A549 (cell line): ENCODE results near the gene FAM174B. TPM values are rescaled to one million over a fixed set of nuclear protein-coding genes. Genes with fewer than 3 reads are reported as not detected.

Source experiments
- ATAC-seq, 2 experiments: fragments of 200-7000 bp in 1 of 2; fragments of >200 bp in 1 of 2; cut with Nextera tagmentation in 1 of 2; cut with Tn5 transposase in 1 of 2; 3 replicates each; pipeline versions ENCODE4 v1.8.0 to v1.9.1; 2018 to 2020; ENCODE audit warnings: mild to moderate bottlenecking in 1 of 2, moderate library complexity in 1 of 2
- CTCF ChIA-PET: fragments of 300-600 bp; sonication (Branson Sonifier 250); formaldehyde crosslinking; extraction: SDS; loops from one replicate; lab custom pipeline; 2021; ENCODE audit warnings: antibody characterized with exemption, inconsistent platforms; lab: Yijun Ruan, JAX
- POLR2A ChIA-PET: fragments of 350-600 bp; formaldehyde crosslinking; extraction: SDS; loops from one replicate; lab custom pipeline; 2021; ENCODE audit warnings: antibody characterized with exemption, inconsistent platforms; lab: Yijun Ruan, JAX
- DNase-seq, 2 experiments: peaks; one replicate each; pipeline versions ENCODE4 v3.0.0 to v3.0.0-alpha.2; 2011 to 2016; ENCODE audit warnings: low read depth in 1 of 2, low spot score in 1 of 2
- FAIRE-seq: peaks from 2 replicates; lab custom pipeline; 2011; peaks lifted over from hg19 to GRCh38; lab: Jason Lieb, UNC
- H3K27ac ChIP-seq, 2 experiments: fragments of >200 bp; sonication (Bioruptor Twin); formaldehyde crosslinking; 3 replicates each; pipeline ENCODE4 v1.5.1; 2016 to 2017
- H3K4me1 ChIP-seq: fragments of >200 bp; sonication (Bioruptor Twin); formaldehyde crosslinking; 3 replicates; pipeline ENCODE4 v1.6.1; 2016
- H3K4me2 ChIP-seq: fragments of >200 bp; sonication (Bioruptor Twin); formaldehyde crosslinking; 3 replicates; pipeline ENCODE4 v1.6.1; 2016
- H3K4me3 ChIP-seq: fragments of >200 bp; sonication (Bioruptor Twin); formaldehyde crosslinking; 3 replicates; pipeline ENCODE4 v1.5.1; 2016
- H3K9me3 ChIP-seq: fragments of >200 bp; sonication (Bioruptor Twin); formaldehyde crosslinking; 3 replicates; pipeline ENCODE4 v1.6.1; 2016
- BHLHE40 ChIP-seq: IDR thresholded peaks from 2 replicates; pipeline ENCODE4 v1.6.1; 2012; ENCODE audit warnings: low read depth, low read length, inconsistent platforms
- CHD4 ChIP-seq: fragments of 200-600 bp; sonication (generic); IDR thresholded peaks from 2 replicates; pipeline ENCODE4 v1.6.1; 2016; ENCODE audit warnings: antibody characterized with exemption, mild to moderate bottlenecking, borderline replicate concordance
- CTCF ChIP-seq: fragments of >200 bp; sonication (Bioruptor Twin); formaldehyde crosslinking; IDR thresholded peaks from 3 replicates; pipeline ENCODE4 v1.5.1; 2016
- E2F6 ChIP-seq: IDR thresholded peaks from 2 replicates; pipeline ENCODE4 v1.6.1; 2012; ENCODE audit warnings: low read depth, borderline replicate concordance
- EHF ChIP-seq: fragments of 250-450 bp; sonication (Bioruptor Pico); IDR thresholded peaks from 2 replicates; pipeline ENCODE4 v1.5.0; 2020; ENCODE audit warnings: mild to moderate bottlenecking
- FOXS1 ChIP-seq: fragments of 250-450 bp; sonication (Bioruptor Pico); IDR thresholded peaks from 2 replicates; pipeline ENCODE4 v1.5.0; 2020; ENCODE audit warnings: mild to moderate bottlenecking, moderate library complexity
- GATA3 ChIP-seq: IDR thresholded peaks from 2 replicates; pipeline ENCODE4 v1.6.1; 2012; ENCODE audit warnings: borderline replicate concordance
- HES2 ChIP-seq: fragments of >200 bp; sonication (Bioruptor Twin); formaldehyde crosslinking; IDR thresholded peaks from 2 replicates; pipeline ENCODE4 v1.6.1; 2016
- HOXA7 ChIP-seq: fragments of 250-450 bp; sonication (Bioruptor Pico); IDR thresholded peaks from 2 replicates; pipeline ENCODE4 v1.5.0; 2020; ENCODE audit warnings: mild to moderate bottlenecking, moderate library complexity
- HOXB5 ChIP-seq: fragments of 250-450 bp; sonication (Bioruptor Pico); IDR thresholded peaks from 2 replicates; pipeline ENCODE4 v1.5.0; 2020; ENCODE audit warnings: mild to moderate bottlenecking, moderate library complexity
- JUNB ChIP-seq: fragments of >200 bp; sonication (Bioruptor Twin); formaldehyde crosslinking; IDR thresholded peaks from 2 replicates; pipeline ENCODE4 v1.6.1; 2016
- KDM1A ChIP-seq: fragments of 200-600 bp; sonication (generic); IDR thresholded peaks from 2 replicates; pipeline ENCODE4 v1.6.1; 2016; ENCODE audit warnings: low read depth, mild to moderate bottlenecking
- MAZ ChIP-seq: fragments of 150-350 bp; IDR thresholded peaks from 2 replicates; pipeline ENCODE4 v1.6.1; 2014; ENCODE audit warnings: antibody characterized with exemption, low read depth, low read length, borderline replicate concordance
- NFE2L2 ChIP-seq: fragments of 150-350 bp; conservative IDR thresholded peaks from 2 replicates; pipeline ENCODE4 v1.6.1; 2014; ENCODE audit warnings: low read length
- NR3C1 ChIP-seq: fragments of >200 bp; sonication (Bioruptor Twin); formaldehyde crosslinking; IDR thresholded peaks from 3 replicates; pipeline ENCODE4 v1.6.1; 2017
- POLR2AphosphoS2 ChIP-seq: conservative IDR thresholded peaks from 2 replicates; pipeline ENCODE4 v1.6.1; 2012; ENCODE audit warnings: low read length, improper control_type of control experiment, inconsistent platforms
- RAD21 ChIP-seq, 2 experiments: fragments of >200 bp in 1 of 2; sonication (Bioruptor Twin) in 1 of 2; formaldehyde crosslinking in 1 of 2; IDR thresholded peaks in 1 of 2; conservative IDR thresholded peaks in 1 of 2; 2 replicates in 1 of 2; 3 replicates in 1 of 2; pipeline ENCODE4 v1.6.1; 2012 to 2018; ENCODE audit warnings: inconsistent platforms in 1 of 2
- RARB ChIP-seq: fragments of 250-450 bp; sonication (Bioruptor Pico); IDR thresholded peaks from 2 replicates; pipeline ENCODE4 v1.8.0; 2021; ENCODE audit warnings: mild to moderate bottlenecking, moderate library complexity
- REST ChIP-seq: fragments of 200-600 bp; sonication (generic); IDR thresholded peaks from 2 replicates; pipeline ENCODE4 v1.6.1; 2016; ENCODE audit warnings: antibody characterized with exemption, mild to moderate bottlenecking, moderate library complexity
- SREBF2 ChIP-seq: fragments of 450-650 bp; IDR thresholded peaks from 2 replicates; pipeline ENCODE4 v1.6.1; 2014; ENCODE audit warnings: mild to moderate bottlenecking, moderate library complexity
- TFCP2L1 ChIP-seq: fragments of 250-450 bp; sonication (Bioruptor Pico); IDR thresholded peaks from 2 replicates; pipeline ENCODE4 v1.5.0; 2021; ENCODE audit warnings: mild to moderate bottlenecking
- ZFP36 ChIP-seq: fragments of 450-650 bp; IDR thresholded peaks from 2 replicates; pipeline ENCODE4 v1.6.1; 2014; ENCODE audit warnings: borderline replicate concordance; ENCODE audit not compliant: partially characterized antibody
- ZSCAN20 ChIP-seq: fragments of 250-450 bp; sonication (Bioruptor Pico); IDR thresholded peaks from 2 replicates; pipeline ENCODE4 v1.8.0; 2022; ENCODE audit warnings: mild to moderate bottlenecking, moderate library complexity
- WGBS: methylation state at CpG from one replicate; pipeline ENCODE4 v1.1.6; 2017; ENCODE audit errors: missing lambda C conversion rate; 5-methylcytosine and 5-hydroxymethylcytosine counted together
- polyA plus RNA-seq, 4 experiments: library from polyadenylated mRNA; depleted of rRNA in 3 of 4; stranded (reverse); fragments of >200 nt; fragmentation: RNase III in 1 of 4; extraction: RNeasy Plus Mini Kit Qiagen cat#74134 plus additional on column Dnase treatment in 1 of 4; gene quantifications; 2 replicates in 3 of 4; 3 replicates in 1 of 4; pipeline ENCODE4 v1.2.3, GENCODE V29; 2011 to 2017

The FAM174B gene
- polyA plus RNA-seq, 2 of the 4 experiments (the other 2 are of a cell fraction), result 4.6 to 13.9 TPM

GRCh38 chr15:92672102-92672501 is 16.5 kb upstream of the FAM174B start:
- ChIA-PET POLR2A (interaction anchor here (0.9 kb wide), 1 partner anchor 9 kb away, joined by 3 read pairs; no protein-coding TSS in a partner anchor), CTCF (interaction anchor here (0.9 to 2.2 kb wide), 4 partner anchors 8 to 415 kb away, joined by 3 to 6 read pairs (median 4); no protein-coding TSS in a partner anchor)
- no peak for TF ChIP-seq ZSCAN20
- no peak for TF ChIP-seq RAD21 (conservative IDR thresholded peaks at IDR 0.05 in 1 of 2, IDR thresholded peaks at IDR 0.05 in 1 of 2)
- TF ChIP-seq NR3C1, result no peak
- TF ChIP-seq ZFP36, result no peak
- TF ChIP-seq TFCP2L1 (CRISPR knock-in tag), result no peak
- no peak overlapping the region for H3K4me3 ChIP-seq
- H3K4me1 ChIP-seq, result peaks cover 16% of the 10 kb centered on the region
- DNase-seq (no peak), ATAC-seq (no peak), FAIRE-seq (no peak)
- WGBS, result 48% methylated on average over 6 of the region's 6 CpGs
- H3K9me3 ChIP-seq, result no peaks in the 10 kb centered on the region
- no peak overlapping the region for H3K27ac ChIP-seq
- no peak overlapping the region for H3K4me2 ChIP-seq

- H3K4me3 ChIP-seq, result no peak overlapping the region
- no peak overlapping the region for H3K4me2 ChIP-seq
- FAIRE-seq (no peak), ATAC-seq (no peak), DNase-seq (no peak)
- WGBS, result 67% methylated on average over 3 of the region's 3 CpGs
- peaks cover 23% of the 10 kb centered on the region for H3K4me1 ChIP-seq
- TF ChIP-seq HOXA7 (CRISPR knock-in tag) (no peak), HOXB5 (CRISPR knock-in tag) (no peak), BHLHE40 (no peak), CTCF (no peak), JUNB (no peak), GATA3 (no peak), REST (no peak), EHF (no peak), POLR2AphosphoS2 (no peak), CHD4 (no peak), KDM1A (no peak), FOXS1 (CRISPR knock-in tag) (no peak), NR3C1 (no peak)
- H3K27ac ChIP-seq, result no peak overlapping the region
- POLR2A ChIA-PET, result no interaction called here
- CTCF ChIA-PET, result interaction anchor here (0.9 to 2.2 kb wide), 4 partner anchors 9 to 416 kb away, joined by 3 to 6 read pairs (median 4); no protein-coding TSS in a partner anchor
- H3K9me3 ChIP-seq, result no peaks in the 10 kb centered on the region
Observed at GRCh38 chr15:92671406-92671805, 15.8 kb upstream of the FAM174B start.

- Histone ChIP-seq H3K27ac (no peak overlapping the region), H3K4me1 (peaks cover 28% of the 10 kb centered on the region), H3K9me3 (no peaks in the 10 kb centered on the region), H3K4me2 (no peak overlapping the region)
- POLR2A ChIA-PET, result no interaction called here
- ATAC-seq (no peak), FAIRE-seq (no peak)
- CTCF ChIA-PET, result interaction anchor here (0.6 to 2.2 kb wide), 3 partner anchors 12 to 297 kb away, joined by 3 to 6 read pairs (median 6); no protein-coding TSS in a partner anchor
- TF ChIP-seq MAZ (no peak), POLR2AphosphoS2 (no peak), KDM1A (no peak), RARB (CRISPR knock-in tag) (no peak), HES2 (no peak), E2F6 (no peak), NFE2L2 (no peak), SREBF2 (no peak), BHLHE40 (no peak)
- TF ChIP-seq, all 56 proteins: peak for 0
- WGBS, result 63% methylated on average over 2 of the region's 2 CpGs
- no peak for DNase-seq
- H3K4me3 ChIP-seq, result no peak overlapping the region
Observed at GRCh38 chr15:92670621-92671020, 15.0 kb upstream of the FAM174B start.
